Adipocyte (in vitro differentiated cells): ENCODE data around the gene CCL1.
A peak's percentile ranks its signal among the peaks of the same experiment; 100 is the strongest.
"Not testable (repeated sequence)": the region's sequence is repeated elsewhere in the genome, so short reads cannot be mapped to it uniquely, and the experiment has no call there.

ENCODE experiments used
- DNase-seq: peaks from one replicate; pipeline ENCODE4 v3.0.0-alpha.2; 2015; ENCODE audit warnings: low read depth
- H3K27me3 ChIP-seq: replicated peaks from 2 replicates; pipeline ENCODE4 v1.7.0; 2013; ENCODE audit warnings: mild to moderate bottlenecking, low read length, moderate library complexity; ENCODE audit not compliant: control insufficient read depth, insufficient read depth
- H3K36me3 ChIP-seq: 2 replicates; pipeline ENCODE4 v1.7.0; 2013; ENCODE audit warnings: low read length, mild to moderate bottlenecking, moderate library complexity; ENCODE audit not compliant: control insufficient read depth, insufficient read depth, severe bottlenecking
- H3K4me1 ChIP-seq: 2 replicates; pipeline ENCODE4 v1.7.0; 2013; ENCODE audit warnings: mild to moderate bottlenecking, low read length, moderate library complexity; ENCODE audit not compliant: control insufficient read depth, insufficient read depth
- H3K4me3 ChIP-seq: 2 replicates; pipeline ENCODE4 v1.7.0; 2013; ENCODE audit warnings: mild to moderate bottlenecking, low read length, moderate library complexity
- H3K9ac ChIP-seq: 2 replicates; pipeline ENCODE4 v1.7.0; 2013; ENCODE audit warnings: mild to moderate bottlenecking, low read length, moderate library complexity
- H3K9me3 ChIP-seq: 2 replicates; pipeline ENCODE4 v1.7.0; 2013; ENCODE audit warnings: mild to moderate bottlenecking, low read length, moderate library complexity; ENCODE audit not compliant: control insufficient read depth

CCL1 gene

DNA sequence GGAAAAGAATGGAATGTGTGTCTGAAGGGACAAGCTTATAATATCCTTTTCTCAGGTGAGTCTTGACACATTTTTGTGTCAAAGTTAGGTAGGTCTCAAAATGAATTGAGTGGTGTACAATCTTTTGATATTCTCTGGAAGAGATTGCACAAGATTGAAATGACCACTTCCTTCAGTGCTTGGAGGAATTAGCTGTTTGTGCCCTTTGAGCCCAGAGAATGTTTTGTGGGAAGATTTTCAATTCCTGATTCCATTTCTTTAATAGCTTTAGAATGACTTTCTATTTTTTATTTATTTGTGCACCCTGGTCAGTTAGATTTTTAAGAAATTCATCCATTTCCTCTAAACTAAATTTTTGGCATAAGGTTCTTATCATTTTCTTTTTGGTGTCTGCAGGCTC lies 8.4 kb downstream of the CCL1 start:
- Histone ChIP-seq H3K27me3 (no peaks in the 10 kb centered on the region), H3K4me3 (no peak overlapping the region), H3K9me3 (no peaks in the 10 kb centered on the region), H3K4me1 (peaks cover 22% of the 10 kb centered on the region), H3K36me3 (no peaks in the 10 kb centered on the region), H3K9ac (no peak overlapping the region)
- peak; percentile 66 for DNase-seq

DNA sequence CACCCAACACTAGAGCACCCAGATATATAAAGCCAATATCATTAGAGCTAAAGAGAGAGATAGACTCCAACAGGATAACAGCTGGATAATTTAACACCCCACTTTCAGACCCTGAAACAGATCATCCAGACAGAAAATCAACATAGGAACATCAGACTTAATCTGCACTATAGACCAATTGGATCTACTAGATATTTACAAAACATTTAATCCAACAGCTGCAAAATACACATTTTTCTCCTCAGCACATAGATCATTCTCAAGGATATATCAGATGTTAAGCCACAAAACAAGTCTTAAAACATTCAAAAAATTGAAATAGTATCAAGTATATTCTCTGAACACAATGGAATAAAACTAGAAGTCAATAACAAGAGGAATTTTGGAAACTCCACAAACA lies 10.8 kb downstream of the CCL1 start:
- no peak overlapping the region for H3K9ac ChIP-seq

DNA sequence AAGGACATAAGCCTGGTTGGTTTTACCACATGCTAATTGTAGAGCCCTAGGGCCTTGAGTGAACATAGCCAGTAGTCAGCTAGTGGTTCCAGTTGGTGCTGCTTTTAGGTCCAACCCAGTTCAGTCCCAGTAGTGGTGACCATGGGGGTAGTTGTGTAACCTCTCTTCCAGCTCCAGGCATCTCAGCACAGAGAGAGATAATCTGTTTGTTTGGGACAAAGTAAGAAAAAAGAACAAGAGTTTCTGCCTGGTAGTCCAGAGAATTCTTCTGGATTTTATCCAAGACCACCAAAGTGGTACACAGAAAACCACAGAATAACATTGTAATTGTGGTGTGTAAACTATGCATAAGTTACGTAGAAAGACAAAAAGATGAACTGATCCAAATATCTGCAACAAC lies 11.9 kb downstream of the CCL1 start:
- no peak for DNase-seq
- H3K4me1 ChIP-seq, result peaks cover 19% of the 10 kb centered on the region
- no peaks in the 10 kb centered on the region for H3K27me3 ChIP-seq
- H3K9me3 ChIP-seq, result no peaks in the 10 kb centered on the region
- no peaks in the 10 kb centered on the region for H3K36me3 ChIP-seq
- no peak overlapping the region for H3K9ac ChIP-seq
- H3K4me3 ChIP-seq, result no peak overlapping the region

More for the DNA sequence above, 10.8 kb downstream of the CCL1 start:
- Histone ChIP-seq H3K9me3 (no peaks in the 10 kb centered on the region), H3K27me3 (no peaks in the 10 kb centered on the region), H3K4me1 (peaks cover 22% of the 10 kb centered on the region), H3K4me3 (no peak overlapping the region), H3K36me3 (no peaks in the 10 kb centered on the region)
- DNase-seq, result no peak

DNA sequence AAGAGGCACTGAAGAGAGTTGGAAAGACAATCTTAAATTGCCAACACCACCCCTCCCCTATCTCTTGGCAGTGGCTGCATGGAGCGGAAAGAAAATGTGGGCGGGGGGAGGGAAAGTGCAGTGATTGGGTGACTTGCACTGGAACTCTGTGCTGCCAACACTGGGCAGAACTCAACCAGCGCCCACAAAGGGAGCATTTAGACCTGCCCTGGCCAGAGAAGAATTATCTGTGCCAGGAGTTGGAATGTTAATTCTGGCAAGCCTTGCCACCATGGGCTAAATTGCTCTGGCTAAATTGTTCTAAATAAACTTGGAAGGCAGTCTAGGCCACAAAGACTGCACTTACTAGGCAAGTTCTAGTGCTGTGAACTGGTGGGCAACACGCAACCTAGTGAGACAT lies 13.3 kb downstream of the CCL1 start:
- H3K9ac ChIP-seq, result no peak overlapping the region
- H3K36me3 ChIP-seq, result no peaks in the 10 kb centered on the region
- no peak for DNase-seq
- no peaks in the 10 kb centered on the region for H3K27me3 ChIP-seq
- no peaks in the 10 kb centered on the region for H3K9me3 ChIP-seq
- no peak overlapping the region for H3K4me3 ChIP-seq
- peaks cover 6% of the 10 kb centered on the region for H3K4me1 ChIP-seq

DNA sequence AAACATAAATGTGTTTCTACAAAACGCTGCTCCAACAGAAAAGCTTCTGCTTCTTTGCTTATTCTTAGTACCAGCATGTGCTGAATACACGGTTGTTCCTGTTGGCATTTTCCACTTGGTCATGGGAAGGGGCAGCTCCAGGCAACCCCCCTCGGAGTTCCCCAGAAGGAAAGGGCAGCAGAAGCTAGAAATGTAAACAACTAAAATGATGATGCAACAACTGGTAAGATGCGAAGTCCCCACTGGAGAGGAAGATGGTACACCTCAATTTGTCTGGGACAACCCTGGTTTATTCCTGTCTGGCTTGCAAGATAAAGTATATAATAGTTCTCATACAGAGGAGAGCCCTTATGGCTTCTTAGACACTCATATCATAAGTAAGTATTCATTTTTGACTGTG lies 16.0 kb downstream of the CCL1 start:
- Histone ChIP-seq H3K4me1 (no peaks in the 10 kb centered on the region), H3K27me3 (no peaks in the 10 kb centered on the region), H3K9me3 (no peaks in the 10 kb centered on the region), H3K9ac (no peak overlapping the region), H3K4me3 (no peak overlapping the region), H3K36me3 (no peaks in the 10 kb centered on the region)
- no peak for DNase-seq

DNA sequence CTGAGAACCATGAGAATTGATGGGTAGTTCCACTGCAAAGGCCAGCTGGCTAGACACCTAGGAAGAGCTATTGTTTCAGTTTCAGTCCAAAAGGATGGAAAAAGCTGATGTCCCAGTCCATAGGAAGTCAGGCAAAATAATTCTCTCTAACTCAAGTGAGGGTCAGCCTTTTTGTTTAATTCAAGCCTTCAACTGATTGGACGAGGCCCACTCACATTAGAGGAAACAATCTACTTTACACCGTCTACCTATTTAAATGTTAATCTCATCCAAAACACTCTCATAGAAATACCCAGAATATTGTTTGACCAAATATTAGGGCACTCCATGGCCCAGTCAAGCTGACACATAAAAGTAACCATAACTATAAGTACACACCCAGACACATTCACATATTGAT lies 21.1 kb downstream of the CCL1 start:
- no peak overlapping the region for H3K9ac ChIP-seq
- no peaks in the 10 kb centered on the region for H3K9me3 ChIP-seq
- no peaks in the 10 kb centered on the region for H3K4me1 ChIP-seq
- no peaks in the 10 kb centered on the region for H3K27me3 ChIP-seq
- no peak for DNase-seq
- no peaks in the 10 kb centered on the region for H3K36me3 ChIP-seq
- H3K4me3 ChIP-seq, result no peak overlapping the region

DNA sequence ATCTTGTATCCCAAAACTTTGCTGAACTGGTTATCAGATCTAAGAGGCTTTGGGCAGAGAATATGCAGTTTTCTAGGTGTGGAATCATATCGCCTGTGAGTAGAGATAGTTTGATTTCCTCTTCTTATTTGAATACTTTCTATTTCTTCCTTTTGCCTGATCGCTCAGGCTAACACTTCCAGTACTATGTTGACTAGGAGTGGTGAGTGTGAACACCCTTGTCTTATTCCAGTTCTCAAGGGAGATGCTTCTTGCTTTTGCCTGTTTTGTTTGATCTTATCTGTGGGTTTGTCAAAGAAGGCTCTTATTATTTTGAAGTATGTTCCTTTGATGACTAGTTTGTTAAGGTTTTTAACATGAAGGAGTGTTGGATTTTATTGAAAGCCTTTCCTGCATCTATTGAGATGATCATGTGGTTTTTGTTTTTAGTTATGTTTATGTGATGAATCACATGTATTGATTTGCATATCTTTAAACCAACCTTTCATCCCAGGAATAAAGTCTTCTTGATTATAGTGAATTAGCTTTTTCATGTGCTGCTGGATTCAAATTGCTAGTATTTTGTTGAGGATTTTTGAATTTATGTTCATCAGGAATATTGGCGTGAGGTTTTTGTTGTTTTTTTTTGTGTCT lies 23.8 kb downstream of the CCL1 start:
- DNase-seq, result no peak
- no peaks in the 10 kb centered on the region for H3K9me3 ChIP-seq
- H3K4me1 ChIP-seq, result no peaks in the 10 kb centered on the region
- no peaks in the 10 kb centered on the region for H3K27me3 ChIP-seq
- no peaks in the 10 kb centered on the region for H3K36me3 ChIP-seq
- no peak overlapping the region for H3K4me3 ChIP-seq
- no peak overlapping the region for H3K9ac ChIP-seq

DNA sequence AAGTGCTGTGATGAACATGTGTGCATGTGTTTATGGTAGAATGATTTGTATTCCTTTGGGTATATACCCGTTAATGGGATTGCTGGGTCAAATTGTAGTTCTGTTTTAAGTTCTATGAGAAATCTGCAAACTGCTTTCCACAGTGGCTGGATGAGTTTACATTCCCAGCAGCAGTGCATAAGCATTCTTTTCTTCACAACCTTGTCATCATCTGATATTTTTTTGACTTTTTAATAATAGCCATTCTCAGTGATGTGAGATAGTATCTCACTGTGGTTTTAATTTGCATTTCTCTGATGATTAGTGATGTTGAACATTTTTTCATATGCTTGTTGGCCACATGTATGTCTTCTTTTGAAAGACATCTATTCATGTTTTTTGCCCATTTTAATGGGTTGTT lies 25.3 kb downstream of the CCL1 start:
- Histone ChIP-seq H3K27me3 (no peaks in the 10 kb centered on the region), H3K9ac (no peak overlapping the region), H3K9me3 (no peaks in the 10 kb centered on the region), H3K4me1 (no peaks in the 10 kb centered on the region), H3K4me3 (no peak overlapping the region), H3K36me3 (no peaks in the 10 kb centered on the region)
- no peak for DNase-seq

DNA sequence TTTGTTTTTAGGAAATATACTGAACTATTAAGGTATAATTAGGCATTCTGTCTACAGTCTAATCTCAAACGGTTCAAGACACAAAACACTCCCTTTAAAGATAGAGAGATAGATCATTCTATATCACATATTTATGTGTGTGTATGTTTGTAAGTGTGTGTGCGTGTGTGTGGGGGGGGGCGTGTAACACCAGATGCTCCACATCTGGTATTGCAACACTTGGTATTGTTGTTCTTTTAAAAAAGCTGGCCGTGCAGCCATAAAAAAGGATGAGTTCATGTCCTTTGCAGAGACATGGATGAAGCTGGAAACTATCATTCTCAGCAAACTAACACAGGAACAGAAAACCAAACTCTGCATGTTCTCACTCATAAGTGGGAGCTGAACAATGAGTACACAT lies 35.5 kb downstream of the CCL1 start:
- H3K27me3 ChIP-seq, H3K4me3 ChIP-seq, H3K4me1 ChIP-seq, H3K9ac ChIP-seq, H3K36me3 ChIP-seq: not testable (repeated sequence)
- DNase-seq, result peak; percentile 76
- peaks cover 10% of the 10 kb centered on the region for H3K9me3 ChIP-seq

DNA sequence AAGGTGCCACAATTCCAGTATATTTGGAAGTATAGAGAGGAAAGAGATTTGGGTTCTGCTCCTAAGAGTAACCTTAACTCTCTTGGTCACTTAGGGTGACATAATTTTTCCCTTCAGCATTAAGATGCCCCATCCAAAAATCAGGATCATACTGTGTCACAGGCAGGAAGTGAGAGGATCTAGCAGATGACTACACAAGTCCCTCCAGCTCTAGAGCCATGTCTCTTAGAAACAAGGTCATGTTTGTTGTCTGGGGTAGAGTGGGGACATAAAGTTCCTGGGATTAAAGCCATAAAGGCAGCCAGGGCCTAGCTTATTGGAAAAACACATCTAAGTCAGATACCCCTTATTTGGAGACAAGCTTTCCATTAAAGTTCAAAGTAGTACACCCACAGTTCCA lies 41.1 kb downstream of the CCL1 start:
- Histone ChIP-seq H3K36me3 (no peaks in the 10 kb centered on the region), H3K9ac (no peak overlapping the region)

DNA sequence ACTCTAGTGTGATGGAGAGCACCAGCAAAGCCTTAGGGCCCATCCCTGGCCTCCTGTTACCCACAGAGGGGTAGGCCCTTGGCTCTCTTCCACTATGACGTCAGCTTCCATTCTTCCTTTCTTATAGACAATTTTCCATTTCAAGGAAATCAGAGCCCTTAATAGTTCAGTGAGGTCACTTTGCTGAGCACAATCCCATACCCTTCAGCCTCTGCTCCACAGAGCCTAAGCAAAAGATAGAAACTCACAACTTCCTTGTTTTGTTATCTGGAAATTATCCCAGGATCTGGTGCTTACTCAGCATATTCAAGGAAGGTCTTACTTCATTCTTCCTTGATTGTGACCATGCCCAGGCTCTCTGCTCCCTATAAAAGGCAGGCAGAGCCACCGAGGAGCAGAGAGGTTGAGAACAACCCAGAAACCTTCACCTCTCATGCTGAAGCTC lies 44.0 kb downstream of the CCL1 start, which contains the start of gene CCL8:
Gene CCL8, plus strand, starts transcription at position 397 of the 445 bp plus-strand sequence. CDS start 67 bp downstream, outside the sequence.
- Histone ChIP-seq H3K27me3 (no peaks in the 10 kb centered on the region), H3K4me1 (peaks cover 25% of the 10 kb centered on the region), H3K9me3 (peaks cover 3% of the 10 kb centered on the region), H3K4me3 (no peak within 1 kb of the TSS), H3K9ac (no peak within 1 kb of the TSS), H3K36me3 (no peaks in the 10 kb centered on the region)
- no peak for DNase-seq

More for the DNA sequence above, 41.1 kb downstream of the CCL1 start:
- no peaks in the 10 kb centered on the region for H3K27me3 ChIP-seq
- H3K9me3 ChIP-seq, result peaks cover 10% of the 10 kb centered on the region
- H3K4me1 ChIP-seq, result peaks cover 12% of the 10 kb centered on the region
- H3K4me3 ChIP-seq, result no peak overlapping the region
- no peak for DNase-seq

DNA sequence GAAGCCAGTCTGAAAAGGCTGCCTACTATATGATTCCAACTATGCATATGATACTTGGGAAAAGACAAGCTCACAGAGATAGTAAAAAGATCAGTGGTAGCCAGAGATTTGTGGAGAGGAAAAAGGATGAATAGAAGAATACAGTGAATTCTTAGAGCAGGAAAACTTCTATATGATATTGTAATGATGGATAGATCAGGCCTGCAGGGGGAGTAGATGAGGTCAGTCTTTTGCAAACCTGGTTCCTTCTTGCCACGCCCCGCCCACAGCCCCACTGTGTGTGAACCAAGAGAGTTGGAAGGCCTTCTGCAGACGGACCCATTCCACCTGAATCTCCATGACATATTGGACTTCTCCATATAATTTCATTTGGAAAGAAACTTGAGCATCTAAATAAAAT lies 44.6 kb downstream of the CCL1 start:
- Histone ChIP-seq H3K4me1 (peaks cover 30% of the 10 kb centered on the region), H3K27me3 (no peaks in the 10 kb centered on the region), H3K9me3 (no peaks in the 10 kb centered on the region), H3K36me3 (no peaks in the 10 kb centered on the region), H3K9ac (no peak overlapping the region), H3K4me3 (no peak overlapping the region)
- DNase-seq, result no peak
